ENCODE data around the gene CCT8. TPM values are rescaled to one million over a fixed set of nuclear protein-coding genes. Genes with fewer than 3 reads are reported as not detected.

The CCT8 gene
- total and polyA plus RNA-seq, 8 donors: 40.8 to 153 (median 101) TPM

GRCh38 chr21:29033871-29034270, 39.6 kb downstream of the CCT8 start:
- H3K27me3 ChIP-seq: no peaks in the 10 kb centered on the region
- H3K36me3 ChIP-seq: peaks cover 31 to 95% (median 94%) of the 10 kb centered on the region in 4 donors
- H3K4me1 ChIP-seq: no peaks in the 10 kb centered on the region
- H3K4me3 ChIP-seq: no peak overlapping the region
- no peak for TF ChIP-seq EP300 (IDR thresholded peaks at IDR 0.05)
- no peak for TF ChIP-seq CTCF (IDR thresholded peaks at IDR 0.05)
- TF ChIP-seq POLR2A (IDR thresholded peaks at IDR 0.05): no peak
- TF ChIP-seq POLR2AphosphoS5 (IDR thresholded peaks at IDR 0.05): no peak
- WGBS, 5 donors: 63 to 88% (median 75%) methylated on average over 3 of the region's 3 CpGs
- no peak overlapping the region for H3K27ac ChIP-seq
- DNase-seq: no peak
- intact Hi-C loops (cut with DNase I; ENCODE audit: low total_unique reads): no loop called here
- no peaks in the 10 kb centered on the region for H3K9me3 ChIP-seq

DNA sequence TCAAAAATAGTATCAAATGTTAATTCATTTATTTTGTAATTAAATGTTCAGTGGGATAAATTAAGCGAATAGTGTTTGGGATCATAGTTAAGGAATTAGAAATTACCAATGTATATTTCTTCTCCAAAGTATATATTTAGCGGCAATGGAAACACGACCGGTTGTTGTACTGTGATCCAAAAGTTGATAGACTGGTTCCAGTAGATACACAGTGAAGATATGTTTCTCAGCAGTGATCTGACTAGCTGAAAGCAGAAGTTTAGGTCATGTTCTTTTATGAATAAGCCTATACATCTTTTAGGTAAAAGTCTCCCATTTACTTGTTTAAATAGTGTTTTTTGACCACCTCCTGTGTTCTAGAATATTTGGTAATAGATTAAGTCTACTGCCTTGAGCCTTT, 40.1 kb downstream of the CCT8 start:
- Histone ChIP-seq H3K27ac (no peak overlapping the region), H3K36me3 (peaks cover 30 to 95% (median 94%) of the 10 kb centered on the region in 4 donors), H3K9me3 (no peaks in the 10 kb centered on the region), H3K4me3 (no peak overlapping the region), H3K4me1 (no peaks in the 10 kb centered on the region), H3K27me3 (no peaks in the 10 kb centered on the region)
- WGBS, 5 donors: 39 to 53% (median 46%) methylated on average over 4 of the region's 4 CpGs
- TF ChIP-seq POLR2AphosphoS5 (IDR thresholded peaks at IDR 0.05): no peak
- TF ChIP-seq EP300 (IDR thresholded peaks at IDR 0.05): no peak
- no peak for TF ChIP-seq POLR2A (IDR thresholded peaks at IDR 0.05)
- no peak for TF ChIP-seq CTCF (IDR thresholded peaks at IDR 0.05)
- intact Hi-C loops (cut with DNase I; ENCODE audit: low total_unique reads): no loop called here
- no peak for DNase-seq

GRCh38 chr21:29030909-29031308, 42.5 kb downstream of the CCT8 start:
- intact Hi-C loops (cut with DNase I; ENCODE audit: low total_unique reads): no loop called here
- H3K9me3 ChIP-seq: no peaks in the 10 kb centered on the region
- 93 to 100% (median 95%) methylated on average over 1 of the region's 1 CpG for WGBS, 5 donors
- DNase-seq: no peak
- peaks cover 3 to 19% (median 13%) of the 10 kb centered on the region in 4 donors for H3K4me1 ChIP-seq
- H3K27me3 ChIP-seq: no peaks in the 10 kb centered on the region
- no peak overlapping the region for H3K4me3 ChIP-seq
- no peak overlapping the region for H3K27ac ChIP-seq
- TF ChIP-seq CTCF (IDR thresholded peaks at IDR 0.05) (no peak), POLR2AphosphoS5 (IDR thresholded peaks at IDR 0.05) (no peak), POLR2A (IDR thresholded peaks at IDR 0.05) (no peak), EP300 (IDR thresholded peaks at IDR 0.05) (no peak)
- H3K36me3 ChIP-seq: peaks cover 19 to 74% (median 72%) of the 10 kb centered on the region in 4 donors

GRCh38 chr21:29029524-29029923, 43.9 kb downstream of the CCT8 start:
- DNase-seq: no peak
- TF ChIP-seq POLR2AphosphoS5 (IDR thresholded peaks at IDR 0.05): no peak
- no peak for TF ChIP-seq EP300 (IDR thresholded peaks at IDR 0.05)
- TF ChIP-seq POLR2A (IDR thresholded peaks at IDR 0.05): no peak
- no peak for TF ChIP-seq CTCF (IDR thresholded peaks at IDR 0.05)
- Histone ChIP-seq H3K4me1 (peaks cover 9 to 28% (median 20%) of the 10 kb centered on the region in 4 donors), H3K27ac (no peak overlapping the region), H3K4me3 (no peak overlapping the region), H3K36me3 (peaks cover 19 to 60% (median 58%) of the 10 kb centered on the region in 4 donors), H3K27me3 (no peaks in the 10 kb centered on the region), H3K9me3 (no peaks in the 10 kb centered on the region)
- intact Hi-C loops (cut with DNase I; ENCODE audit: low total_unique reads): no loop called here
- WGBS, 5 donors: 81 to 95% (median 86%) methylated on average over 1 of the region's 1 CpG
